HG03439 (cell line): ENCODE measurements around the gene GPR142.
"Not testable (repeated sequence)": the region's sequence is repeated elsewhere in the genome, so short reads cannot be mapped to it uniquely, and the experiment has no call there.

ENCODE experiments used
- ATAC-seq: cut with Tn5 transposase; IDR thresholded peaks from one replicate; pipeline ENCODE4 v1.9.1; 2021; ENCODE audit warnings: mild to moderate bottlenecking, moderate library complexity; ENCODE audit not compliant: unreplicated experiment

GPR142 gene

DNA sequence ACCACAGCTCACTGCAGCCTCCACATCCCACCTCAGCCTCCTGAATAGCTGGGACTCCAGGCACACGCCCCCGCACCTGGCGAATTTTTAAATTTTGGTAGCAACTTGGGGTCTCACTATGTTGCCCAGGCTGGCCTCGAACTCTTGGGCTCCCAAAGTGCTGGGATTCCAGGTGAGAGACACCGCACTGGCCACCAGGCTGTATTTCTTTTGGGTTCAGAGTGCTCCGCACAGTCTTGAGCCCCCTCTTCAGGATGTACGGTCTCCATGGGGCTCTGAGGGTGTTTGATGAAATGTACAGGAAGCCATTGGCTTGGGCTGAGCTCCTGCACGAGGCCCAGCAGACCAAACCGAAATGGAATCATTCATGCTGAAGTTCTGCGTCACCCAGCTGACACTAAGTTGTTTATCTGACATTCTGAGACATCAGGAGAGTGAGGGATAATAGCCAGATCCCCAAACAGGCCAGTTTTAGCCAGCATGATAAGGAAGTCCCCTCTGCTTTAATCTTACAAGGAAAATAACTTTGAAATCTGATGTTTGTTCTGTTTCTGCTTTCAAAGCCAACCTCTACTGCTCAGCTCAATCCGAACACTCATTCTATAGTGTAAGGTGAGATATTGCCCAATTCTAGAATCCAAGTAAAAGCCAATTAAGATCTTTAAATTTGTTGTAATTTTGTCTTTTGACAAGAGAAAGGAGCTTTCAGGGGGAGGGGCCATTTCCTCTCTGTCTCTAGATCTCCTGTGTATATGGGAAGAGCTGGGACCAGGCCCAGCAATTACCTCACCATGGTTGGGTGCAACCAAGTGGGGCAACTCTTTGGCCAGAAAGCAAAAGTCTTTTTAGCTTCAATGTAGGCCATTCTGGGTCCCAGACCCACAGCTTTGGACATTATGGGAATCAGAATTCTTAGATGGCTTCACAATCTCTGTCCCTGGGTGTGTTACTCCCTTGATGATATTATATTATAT lies 23.7 kb downstream of the GPR142 start:
- no peak for ATAC-seq

- ATAC-seq = no peak
Measured at GRCh38 chr17:74391771-74392170, 24.5 kb downstream of the GPR142 start.

GRCh38 chr17:74392848-74393247 lies 25.5 kb downstream of the GPR142 start:
- ATAC-seq = no peak

- no peak for ATAC-seq
Measured at GRCh38 chr17:74393346-74393942, 26.1 kb downstream of the GPR142 start.

DNA sequence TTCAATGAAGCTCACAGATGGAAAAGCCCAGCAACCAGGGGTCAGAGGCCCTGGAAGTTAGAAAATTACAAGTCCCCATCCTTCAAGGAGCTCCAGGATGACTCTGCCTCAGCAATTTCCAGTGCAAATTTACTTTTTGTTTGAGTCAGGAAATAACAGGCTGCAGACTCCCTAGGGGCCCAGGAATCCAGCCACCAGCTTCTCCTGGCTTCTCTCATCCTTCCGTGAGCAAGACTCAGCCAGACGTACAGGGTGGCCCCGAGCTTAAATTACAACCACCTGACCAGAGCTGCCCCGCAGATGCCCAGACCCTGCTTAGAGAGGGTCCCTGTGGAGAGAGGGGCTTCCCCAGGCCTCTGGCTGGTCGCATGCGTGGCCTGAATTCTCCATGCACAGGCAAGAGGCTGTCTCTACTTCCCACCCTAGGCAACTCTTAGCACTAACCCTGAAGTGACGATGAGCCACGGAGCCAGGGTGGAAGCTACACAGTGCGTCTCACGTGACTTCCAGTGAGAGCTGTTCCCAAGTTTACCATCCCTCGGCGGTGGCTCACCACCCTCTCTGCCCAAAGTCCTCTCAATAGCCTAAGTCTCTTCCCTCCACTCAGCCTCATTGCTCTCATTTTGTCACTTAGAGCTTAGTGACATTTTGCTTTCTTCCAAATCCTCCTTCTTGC lies 27.1 kb downstream of the GPR142 start:
- ATAC-seq = no peak

DNA sequence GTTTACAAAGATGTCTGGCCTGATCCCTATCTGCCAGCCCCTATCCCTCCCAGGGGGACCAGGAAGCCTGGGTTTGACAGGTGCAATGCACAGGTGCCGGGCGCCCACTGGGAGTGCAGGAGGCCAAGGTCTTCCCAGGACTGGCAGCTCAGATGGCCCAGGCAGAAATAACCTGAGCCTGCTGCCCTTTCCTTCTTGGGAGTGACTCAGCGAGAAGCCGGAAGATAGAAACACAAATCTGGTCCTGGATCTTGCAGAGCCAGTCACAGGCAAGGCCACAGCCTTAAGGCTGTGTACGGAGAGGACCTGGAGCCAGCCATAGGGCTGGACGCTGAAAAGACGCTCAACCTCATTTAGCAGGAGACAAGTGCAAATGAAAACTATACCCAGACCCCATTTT lies 27.7 kb downstream of the GPR142 start:
- ATAC-seq = no peak

- no peak for ATAC-seq
Measured at GRCh38 chr17:74396567-74396966, 29.3 kb downstream of the GPR142 start.

DNA sequence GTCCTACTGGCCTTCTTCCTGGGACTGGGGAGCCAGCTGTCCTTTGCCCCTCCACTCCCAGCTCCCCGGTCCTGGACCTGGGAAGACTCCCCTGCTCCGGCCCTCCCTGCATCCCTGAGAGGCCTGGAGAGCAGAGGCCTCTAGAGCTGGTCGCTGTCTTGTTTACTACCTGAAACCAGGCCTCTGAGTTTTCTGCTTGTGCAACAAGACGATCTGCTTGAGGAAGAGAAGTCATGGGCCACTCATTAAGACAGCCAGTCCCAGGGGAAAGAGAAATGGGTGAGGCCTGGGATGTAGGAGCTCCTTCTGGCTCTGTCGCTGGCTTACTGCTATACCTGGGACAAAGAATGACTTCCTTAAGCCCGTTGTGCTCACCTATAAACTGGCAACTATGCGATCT lies 34.7 kb downstream of the GPR142 start:
- no peak for ATAC-seq

DNA sequence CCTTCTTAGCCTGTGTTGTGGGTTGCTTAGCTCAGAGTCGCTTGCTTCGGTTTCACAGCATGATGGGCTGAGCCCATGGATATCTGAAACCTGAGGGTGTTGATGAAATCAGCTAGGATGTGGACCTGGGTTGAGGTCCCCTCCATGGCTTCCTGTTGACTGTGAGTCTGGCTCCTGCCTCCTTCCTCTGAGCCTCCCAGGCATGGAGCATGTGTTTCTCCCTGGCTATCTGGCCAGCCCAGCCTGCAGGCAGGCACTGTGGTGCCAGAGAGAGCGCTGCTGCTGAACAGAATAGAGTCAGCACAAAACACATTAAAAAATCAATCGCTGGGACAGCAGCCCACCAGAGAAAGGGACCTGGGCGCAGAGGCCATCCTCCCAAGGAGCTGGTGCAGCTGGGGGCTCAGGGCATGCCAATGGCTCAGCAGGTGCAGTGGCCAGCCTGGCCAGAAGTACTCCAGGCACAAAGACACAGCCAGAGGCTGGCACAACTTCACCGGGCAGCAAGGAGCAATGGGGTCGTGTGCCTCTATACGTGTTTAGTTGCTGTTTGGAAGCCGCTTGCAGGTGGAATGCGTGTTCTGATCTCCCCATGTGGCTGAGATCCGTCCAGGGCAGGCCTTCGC lies 36.3 kb downstream of the GPR142 start:
- no peak for ATAC-seq

DNA sequence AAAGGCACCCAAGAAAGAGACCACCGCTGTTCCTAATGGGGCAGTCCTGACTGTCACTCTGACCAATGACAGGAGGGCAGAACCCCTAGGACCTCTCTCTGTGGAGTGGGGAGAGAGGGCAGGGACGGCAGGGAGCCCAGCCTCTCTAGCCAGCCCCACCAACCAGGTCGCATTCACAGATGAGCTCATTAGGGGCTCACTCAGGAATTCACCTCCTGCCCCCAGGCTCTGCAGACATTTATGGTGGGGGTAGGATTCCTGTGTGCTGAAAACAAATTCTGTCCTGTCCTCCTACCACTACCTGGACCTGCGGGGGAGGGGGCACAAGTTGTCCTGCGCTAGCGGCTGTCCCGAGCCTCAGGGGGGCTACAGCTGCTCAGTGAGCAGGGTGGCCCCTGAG lies 36.9 kb downstream of the GPR142 start:
- no peak for ATAC-seq

DNA sequence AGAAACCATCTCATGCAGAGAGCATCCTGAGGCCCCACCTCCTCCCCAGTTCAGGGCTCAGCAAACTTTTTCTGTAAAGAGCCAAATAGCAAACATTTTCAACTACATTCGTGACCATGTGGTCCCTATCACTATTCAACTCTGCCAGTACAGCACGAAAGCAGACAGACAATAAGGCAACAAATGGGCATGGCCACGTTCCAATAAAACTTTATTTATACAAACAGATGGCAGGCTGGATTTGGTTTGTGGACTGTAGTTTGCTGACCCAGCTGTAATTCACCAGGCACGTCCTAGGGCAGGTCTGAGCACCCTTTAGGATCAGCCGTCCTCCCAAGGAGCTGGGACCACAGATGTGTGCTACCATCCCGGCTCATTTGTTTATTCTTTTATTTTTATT lies 37.5 kb downstream of the GPR142 start:
- ATAC-seq = no peak

DNA sequence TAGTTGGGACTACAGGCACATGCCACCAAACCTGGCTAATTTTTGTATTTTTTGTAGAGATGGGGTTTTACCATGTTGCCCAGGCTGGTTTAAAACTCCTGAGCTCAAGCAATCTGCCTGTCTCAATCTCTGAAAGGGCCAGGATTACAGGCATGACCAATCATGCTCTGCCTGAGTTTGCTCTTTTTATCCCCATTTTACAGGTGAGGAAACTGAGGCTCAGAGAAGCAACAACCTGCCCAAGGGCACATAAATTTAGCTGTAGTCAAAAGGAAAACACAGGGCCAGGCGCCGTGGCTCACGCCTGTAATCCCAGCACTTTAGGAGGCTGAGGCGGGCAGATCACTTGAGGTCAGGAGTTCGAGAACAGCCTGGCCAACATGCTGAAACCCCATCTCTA lies 38.0 kb downstream of the GPR142 start:
- ATAC-seq = not testable (repeated sequence)

GRCh38 chr17:74407384-74407783 lies 40.1 kb downstream of the GPR142 start:
- ATAC-seq = no peak

GRCh38 chr17:74408262-74408661 lies 41.0 kb downstream of the GPR142 start:
- ATAC-seq = no peak

- ATAC-seq = no peak
Measured at GRCh38 chr17:74408815-74409214, 41.5 kb downstream of the GPR142 start.

DNA sequence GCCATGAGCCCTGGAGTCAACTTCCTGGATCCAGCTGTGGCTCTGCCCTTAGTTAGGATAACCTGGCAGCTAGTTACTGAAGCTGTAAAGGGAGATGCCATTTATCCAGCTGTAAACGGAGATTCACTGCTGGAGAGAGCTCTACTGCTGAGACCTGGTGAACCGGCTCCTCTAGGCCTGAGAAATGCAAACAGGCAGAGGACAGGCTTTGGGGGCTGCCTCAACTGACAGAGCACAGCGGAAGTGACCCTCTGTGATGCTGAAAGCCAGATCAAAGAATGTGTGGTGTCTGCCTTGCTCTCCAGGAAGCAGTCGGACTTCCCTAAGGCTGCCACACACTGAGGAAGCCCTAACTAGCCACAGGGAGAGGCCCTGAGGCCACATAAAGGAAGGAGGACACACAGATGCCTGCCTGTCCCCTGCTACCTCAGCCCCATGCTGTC lies 42.7 kb downstream of the GPR142 start:
- no peak for ATAC-seq

DNA sequence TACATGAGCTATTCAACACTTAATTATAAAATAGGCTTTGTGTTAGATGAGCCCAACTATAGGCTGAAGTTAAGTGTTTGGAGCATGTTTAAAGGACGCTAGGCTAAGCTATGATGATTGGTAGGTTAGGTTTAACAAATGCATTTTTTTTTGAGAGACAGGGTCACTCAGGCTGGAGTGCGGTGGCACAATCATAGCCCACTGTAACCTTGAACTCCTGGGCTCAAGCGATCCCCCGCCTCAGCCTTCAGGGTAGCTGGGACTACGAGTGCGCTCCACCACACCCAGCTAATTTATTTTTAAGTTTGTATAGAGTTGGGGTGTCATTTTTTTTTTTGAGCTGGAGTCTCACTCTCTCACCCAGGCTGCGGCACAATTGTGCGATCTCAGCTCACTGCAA lies 45.3 kb downstream of the GPR142 start:
- no peak for ATAC-seq

GRCh38 chr17:74413491-74413890 lies 46.2 kb downstream of the GPR142 start:
- ATAC-seq = no peak

GRCh38 chr17:74414510-74414909 lies 47.2 kb downstream of the GPR142 start:
- ATAC-seq = no peak

- ATAC-seq = no peak
Measured at GRCh38 chr17:74415608-74416396, 48.5 kb downstream of the GPR142 start.
